CD4-positive, alpha-beta T cell treated with Interleukin-2 at 100 ng/mL for 4 hours (primary cell): ENCODE results near the gene C2orf81.
"Not testable (repeated sequence)": the region's sequence is repeated elsewhere in the genome, so short reads cannot be mapped to it uniquely, and the experiment has no call there.

Experiments
- DNase-seq: peaks from one replicate; pipeline ENCODE4 v3.0.0-alpha.2; 2020; ENCODE audit warnings: low spot score

Gene C2orf81

DNA sequence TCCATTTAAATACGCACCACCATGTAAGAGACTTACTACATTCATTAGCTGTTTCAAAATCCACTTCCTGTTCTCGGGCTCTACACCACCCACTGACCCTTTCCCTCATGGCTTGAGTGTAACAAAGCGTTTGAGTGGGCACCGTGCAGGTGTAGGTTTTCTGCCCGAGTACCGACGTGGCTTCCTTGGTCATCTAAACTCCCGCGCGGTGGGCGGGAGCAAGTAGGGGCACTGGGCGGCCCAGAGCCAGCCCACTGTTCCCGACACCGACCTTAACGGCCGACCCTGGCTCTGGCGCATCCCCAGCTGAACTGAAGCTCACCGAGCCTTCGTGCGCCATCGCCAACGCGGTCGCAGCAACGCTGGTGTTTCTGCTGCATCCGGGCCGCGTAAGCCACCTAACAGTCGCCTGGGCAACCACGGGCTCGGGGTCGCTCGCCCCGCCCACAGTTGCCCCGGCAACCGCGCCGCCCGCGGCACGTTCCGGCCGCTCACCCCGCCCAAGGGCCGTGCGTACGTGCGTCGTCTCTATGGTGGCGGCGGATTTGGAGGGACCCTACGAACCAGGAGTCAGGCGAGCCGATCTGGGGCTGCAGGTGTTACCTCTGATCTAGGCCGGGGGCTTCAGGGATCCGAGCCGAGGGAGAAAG lies at the start of gene C2orf81, which contains the start of gene WDR54:
Gene C2orf81, minus strand, starts transcription at position 399 of the 650 bp plus-strand sequence. Its CDS starts 59 bp downstream, at position 340.
Gene WDR54, plus strand, starts transcription at position 510 of the 650 bp plus-strand sequence. CDS start 424 bp downstream, outside the sequence.
- DNase-seq, result peak; percentile 94

DNA sequence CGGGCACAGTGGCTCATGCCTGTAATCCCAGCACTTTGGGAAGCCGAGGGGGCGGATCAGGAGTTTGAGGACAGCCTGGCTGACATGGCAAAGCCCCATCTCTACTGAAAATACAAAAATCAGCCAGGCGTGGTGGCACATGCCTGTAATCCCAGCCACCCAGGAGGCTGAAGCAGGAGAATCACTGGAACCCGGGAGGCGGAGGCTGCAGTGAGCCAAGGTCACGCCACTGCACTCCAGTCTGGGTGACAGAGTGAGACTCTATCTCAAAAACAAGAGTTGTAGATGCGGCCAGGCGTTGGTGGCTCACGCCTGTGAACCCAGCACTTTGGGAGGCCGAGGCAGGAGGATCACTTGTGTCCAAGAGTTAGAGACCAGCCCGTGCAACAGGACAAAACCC lies 49.3 kb upstream of the C2orf81 start:
- not testable (repeated sequence) for DNase-seq

DNA sequence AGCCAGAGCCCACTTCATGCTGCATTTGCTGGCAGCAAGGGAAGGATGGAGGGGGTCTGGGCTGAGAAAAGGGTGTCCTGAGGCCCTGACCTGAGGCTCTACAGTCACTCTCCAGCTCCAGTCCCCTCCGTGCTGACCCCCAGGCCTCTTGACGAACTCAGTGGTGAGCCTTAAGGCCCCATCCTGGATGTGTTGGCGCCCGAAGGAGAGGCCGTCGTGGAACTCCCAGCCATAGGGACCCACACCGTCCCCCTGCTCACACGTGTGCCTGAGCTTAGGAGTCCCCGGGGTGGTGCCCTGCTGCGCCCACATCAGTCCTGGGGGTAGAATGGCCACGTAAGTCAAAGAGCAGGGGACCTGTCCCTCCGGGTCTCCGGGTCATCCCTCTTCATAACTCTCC lies 43.0 kb upstream of the C2orf81 start:
- DNase-seq, result no peak

- DNase-seq, result no peak
Observed at GRCh38 chr2:74462786-74463105, 41.3 kb upstream of the C2orf81 start.

DNA sequence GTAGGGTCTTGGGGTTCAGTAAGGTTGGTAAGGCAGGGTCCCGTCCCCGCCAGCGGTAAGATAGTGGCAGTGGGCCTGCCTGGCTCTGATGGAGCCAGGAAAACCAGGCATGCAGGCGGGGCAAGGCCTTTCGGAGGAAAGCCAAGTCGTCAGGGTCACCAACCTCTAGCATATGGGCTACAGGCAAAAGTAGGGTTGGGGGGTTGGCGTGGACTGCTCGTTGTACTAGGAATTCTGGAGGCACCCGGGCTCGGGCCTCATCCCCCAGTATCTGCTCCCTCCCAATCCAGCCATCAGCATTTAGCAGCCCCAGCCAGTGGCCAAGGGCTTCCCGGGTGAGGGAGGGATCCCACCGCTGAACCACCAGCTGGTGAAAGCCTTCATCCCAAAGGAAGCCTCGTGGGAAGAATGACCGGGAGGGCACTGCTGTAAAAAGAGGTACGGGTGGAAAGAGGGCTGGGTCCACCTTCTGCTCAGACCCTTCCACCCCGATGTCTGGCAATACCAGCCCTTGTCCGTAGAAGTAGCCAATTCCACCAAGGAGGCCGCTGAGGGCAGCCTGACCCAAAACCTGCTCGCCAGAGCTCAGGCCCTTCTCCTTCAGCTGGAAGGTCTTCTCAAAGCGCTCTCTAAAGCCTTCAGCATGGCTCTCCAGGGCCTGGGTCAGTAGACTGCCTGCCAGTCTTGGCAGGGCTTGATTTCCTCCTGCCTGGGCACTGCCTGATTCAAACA lies 40.8 kb upstream of the C2orf81 start:
- DNase-seq, result no peak

DNA sequence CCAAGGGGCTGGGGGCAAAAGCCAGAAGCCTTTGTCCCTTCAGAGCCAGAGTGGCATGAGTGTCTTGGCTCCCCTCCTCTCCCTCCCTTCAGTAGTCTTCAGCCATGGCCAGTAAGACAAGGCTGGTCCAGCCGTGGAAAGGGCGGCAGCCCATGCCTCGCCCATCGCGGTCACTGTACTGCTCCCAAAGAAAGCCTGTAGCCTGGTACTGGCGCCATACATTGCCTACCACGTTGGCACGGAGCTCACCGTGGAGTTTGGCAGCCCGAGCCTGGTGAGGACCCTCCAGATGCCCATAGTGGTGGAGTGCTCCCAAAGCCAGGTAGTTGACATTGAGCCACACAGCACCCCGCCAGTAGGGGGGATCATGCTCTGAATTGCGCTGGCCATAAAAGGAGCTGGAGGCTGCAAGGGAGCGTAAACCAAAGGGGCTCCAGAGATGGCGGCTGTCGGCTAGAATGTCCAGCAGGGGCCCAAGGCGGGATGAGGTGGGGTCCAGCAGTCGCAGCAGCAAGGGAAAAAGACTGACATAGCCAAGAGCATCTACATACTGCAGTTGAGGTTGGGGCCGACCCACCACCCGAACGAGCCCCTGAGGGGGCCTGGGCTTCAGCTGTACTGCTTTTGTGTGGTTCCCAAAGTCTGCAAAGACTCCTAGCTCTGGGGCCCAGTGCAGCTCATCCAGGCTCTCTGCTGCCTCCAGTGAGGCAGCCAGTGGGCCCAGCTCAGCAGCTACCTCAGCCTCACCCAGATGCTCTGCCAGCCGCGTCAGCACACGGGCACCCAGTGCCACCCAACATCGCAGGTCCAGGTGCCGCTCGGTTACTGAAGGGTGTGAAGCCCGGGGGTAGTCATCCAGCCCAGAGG lies 40.0 kb upstream of the C2orf81 start:
- no peak for DNase-seq

GRCh38 chr2:74460187-74460586 lies 38.8 kb upstream of the C2orf81 start:
- DNase-seq, result not testable (repeated sequence)

DNA sequence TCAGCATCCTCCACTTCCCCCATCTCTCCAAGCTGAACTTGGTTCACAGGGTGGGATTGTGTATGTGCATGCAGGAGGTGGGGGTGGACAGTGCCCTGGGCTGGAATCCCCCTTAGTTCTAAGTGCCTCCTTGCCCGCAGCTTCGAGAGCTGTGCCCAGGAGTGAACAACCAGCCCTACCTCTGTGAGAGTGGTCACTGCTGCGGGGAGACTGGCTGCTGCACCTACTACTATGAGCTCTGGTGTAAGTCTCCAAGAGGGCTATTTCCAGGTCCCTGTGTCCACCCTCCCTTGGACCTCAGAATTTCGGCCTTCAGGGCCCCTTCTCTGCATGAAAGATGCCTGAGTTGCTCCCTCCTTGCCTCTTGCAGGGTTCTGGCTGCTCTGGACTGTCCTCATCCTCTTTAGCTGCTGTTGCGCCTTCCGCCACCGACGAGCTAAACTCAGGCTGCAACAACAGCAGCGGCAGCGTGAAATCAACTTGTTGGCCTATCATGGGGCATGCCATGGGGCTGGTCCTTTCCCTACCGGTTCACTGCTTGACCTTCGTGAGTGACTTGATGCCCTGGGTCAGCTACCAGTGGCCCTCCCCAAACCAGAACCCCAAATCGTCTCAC lies 38.2 kb upstream of the C2orf81 start:
- not testable (repeated sequence) for DNase-seq

GRCh38 chr2:74458938-74459363 lies 37.5 kb upstream of the C2orf81 start:
- DNase-seq, result no peak

- peak; percentile 100 for DNase-seq
Observed at GRCh38 chr2:74458132-74458937, 36.9 kb upstream of the C2orf81 start, which contains the start of gene WBP1. TSS of gene WBP1 (plus strand) at chr2:74458438. CDS start at chr2:74458603, 165 bp downstream.

DNA sequence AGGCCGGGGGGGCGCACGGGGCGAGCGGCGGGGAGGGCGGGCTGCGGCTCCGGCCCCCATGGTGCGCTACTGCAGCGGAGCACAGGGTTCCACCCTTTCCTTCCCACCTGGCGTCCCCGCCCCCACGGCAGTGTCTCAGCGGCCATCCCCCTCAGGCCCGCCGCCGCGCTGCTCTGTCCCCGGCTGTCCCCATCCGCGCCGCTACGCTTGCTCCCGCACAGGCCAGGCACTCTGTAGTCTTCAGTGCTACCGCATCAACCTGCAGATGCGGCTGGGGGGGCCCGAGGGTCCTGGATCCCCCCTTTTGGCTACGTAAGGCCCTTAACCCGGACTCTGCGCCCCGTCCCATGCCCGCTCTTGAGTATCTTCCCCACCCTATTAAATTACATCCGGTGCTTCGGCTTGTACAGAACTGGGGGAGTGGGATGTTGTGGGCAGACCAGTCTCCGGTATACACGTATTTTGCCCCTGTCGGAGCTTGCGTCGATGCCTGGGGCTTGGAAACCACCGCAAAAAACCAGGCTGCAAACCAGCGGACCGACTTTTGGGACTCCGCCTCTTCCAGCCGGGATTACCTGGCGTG lies 36.2 kb upstream of the C2orf81 start:
- DNase-seq, result peak; percentile 83

DNA sequence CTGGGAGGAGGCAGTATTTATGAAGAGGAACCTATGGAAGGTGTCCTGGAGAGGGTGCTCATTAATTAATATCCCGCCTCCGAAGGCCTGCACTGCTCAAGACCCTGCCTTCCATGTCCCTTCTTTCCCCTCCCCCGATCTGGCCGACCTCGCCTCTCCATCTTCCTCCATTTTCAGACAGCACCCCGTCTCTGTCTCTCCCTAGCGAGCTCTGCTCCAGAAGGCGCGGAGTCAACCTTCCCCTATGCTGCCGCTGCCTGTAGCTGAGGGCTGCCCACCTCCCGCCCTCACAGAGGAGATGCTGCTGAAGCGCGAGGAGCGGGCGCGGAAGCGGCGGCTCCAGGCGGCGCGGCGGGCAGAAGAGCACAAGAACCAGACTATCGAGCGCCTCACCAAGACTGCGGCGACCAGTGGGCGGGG lies 35.7 kb upstream of the C2orf81 start:
- DNase-seq, result no peak

- peak; percentile 99 for DNase-seq
Observed at GRCh38 chr2:74454654-74455511, 33.5 kb upstream of the C2orf81 start, which contains the start of gene INO80B. TSS of gene INO80B (plus strand) at chr2:74455087. CDS start at chr2:74455117, 30 bp downstream.

GRCh38 chr2:74450570-74451190 lies 29.3 kb upstream of the C2orf81 start:
- no peak for DNase-seq

DNA sequence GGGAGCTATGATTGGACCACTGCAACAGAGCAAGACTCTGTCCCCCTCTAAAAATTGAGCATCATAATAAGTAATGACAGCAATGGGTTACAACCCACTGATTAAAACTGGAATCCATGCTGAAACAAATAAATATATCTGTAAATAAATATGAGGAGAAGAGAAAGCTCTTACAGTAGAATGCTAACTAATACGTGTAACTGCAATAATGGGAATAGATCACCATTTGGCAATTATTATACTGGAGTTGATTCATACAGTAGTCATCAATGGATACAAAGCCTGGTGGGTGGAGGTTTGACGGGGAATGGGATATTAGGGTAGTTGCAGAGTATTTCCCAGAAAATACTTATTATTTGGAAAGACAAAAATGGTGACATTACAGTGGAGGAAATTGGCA lies 27.4 kb upstream of the C2orf81 start:
- no peak for DNase-seq

- no peak for DNase-seq
Observed at GRCh38 chr2:74447230-74447999, 26.0 kb upstream of the C2orf81 start.

GRCh38 chr2:74444498-74445318 lies 23.3 kb upstream of the C2orf81 start:
- no peak for DNase-seq
